ENCODE data around the gene GRID1. TPM values are rescaled to one million over a fixed set of nuclear protein-coding genes. Genes with fewer than 3 reads are reported as not detected.

GRID1 gene
- total and polyA plus RNA-seq, 10 of the 15 experiments (the other 5 are each of a cell fraction or from before 2014, with no cell fraction given), result 0.04 to 0.62 (median 0.08) TPM; not detected in 5

DNA sequence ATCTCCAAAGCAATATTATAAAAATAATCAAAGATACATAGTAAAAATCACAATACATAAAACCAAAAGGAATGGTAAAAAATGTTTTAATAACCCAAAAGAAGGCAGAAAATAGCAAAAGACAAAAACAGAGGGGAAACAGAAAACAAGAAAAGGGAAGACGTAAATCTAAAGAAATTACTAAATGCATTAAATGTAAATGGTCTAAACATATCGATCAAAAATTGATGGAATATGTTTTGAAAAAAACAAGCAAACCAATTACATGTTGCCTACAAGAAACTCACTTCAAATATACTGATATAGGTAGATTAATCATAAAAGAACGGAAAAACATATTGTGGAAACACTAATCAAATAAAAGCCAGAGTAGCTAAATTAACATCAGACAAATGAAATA, 369.1 kb downstream of the GRID1 start:
- intact Hi-C loops (cut with micrococcal nuclease; ENCODE audit: unreplicated experiment), result no loop called here
- Histone ChIP-seq H3K4me2 (ENCODE audit: control insufficient read depth, insufficient read depth) (no peak overlapping the region), H3K4me1 (ENCODE audit: control insufficient read depth, insufficient read depth, low read length) (no peaks in the 10 kb centered on the region), H3K9ac (ENCODE audit: control insufficient read depth, insufficient read depth, low read length) (no peak overlapping the region), H3K27me3 (replicated peaks in 1 of 2; ENCODE audit: control insufficient read depth in 2 of 2, insufficient read depth in 2 of 2, low read length in 1 of 2) (peaks cover 0 to 8% of the 10 kb centered on the region in 2 experiments; a peak in 2 of 4 replicates), H4K20me1 (ENCODE audit: control insufficient read depth, insufficient read depth) (no peaks in the 10 kb centered on the region), H3K4me3 (no peak overlapping the region), H3K36me3 (ENCODE audit: control insufficient read depth in 2 of 2, insufficient read depth in 2 of 2, low read length in 1 of 2) (no peaks in the 10 kb centered on the region), H3K9me3 (replicated peaks; ENCODE audit: control insufficient read depth, insufficient read depth, low read length) (no peaks in the 10 kb centered on the region), H3K79me2 (ENCODE audit: control insufficient read depth, insufficient read depth, low read length) (no peaks in the 10 kb centered on the region), H3K27ac (ENCODE audit: control insufficient read depth, insufficient read depth) (no peak overlapping the region), H2AFZ (ENCODE audit: control insufficient read depth, low read depth, low read length) (no peak overlapping the region)
- no peak for FAIRE-seq
- CTCF ChIA-PET, result interaction anchor here (1.0 to 1.2 kb wide), 2 partner anchors 14 to 21 kb away, joined by 3 to 6 read pairs; no protein-coding TSS in a partner anchor
- no peak for ATAC-seq
- WGBS (ENCODE audit: insufficient coverage, insufficient replicate concordance, low lambda C conversion rate, missing lambda C conversion rate), result 85% methylated on average over 3 of the region's 3 CpGs
- SMC1A ChIA-PET (ENCODE audit: uncharacterized antibody, unreplicated experiment), result no interaction called here
- in situ Hi-C loops (cut with MboI), result no loop called here
- no TSS peak for BruUV-seq (replicated peaks)
- DNase-seq (ENCODE audit: low read depth, low spot score), result no peak
- RAD21 ChIA-PET (ENCODE audit: unreplicated experiment), result no interaction called here
- TF ChIP-seq EGR1 (IDR thresholded peaks at IDR 0.05; ENCODE audit: borderline replicate concordance in 1 of 2, low read depth in 2 of 2, low read length in 2 of 2) (no peak), IRF4 (IDR thresholded peaks at IDR 0.05; ENCODE audit: low read depth, low read length) (no peak), SMAD1 (IDR thresholded peaks at IDR 0.05; ENCODE audit: low read depth, partially characterized antibody) (no peak), RCOR1 (conservative IDR thresholded peaks at IDR 0.05; ENCODE audit: low read depth, low read length) (no peak), ZNF207 (IDR thresholded peaks at IDR 0.05; ENCODE audit: borderline replicate concordance) (no peak), SMAD5 (IDR thresholded peaks at IDR 0.05; ENCODE audit: low read depth) (no peak), RBBP5 (conservative IDR thresholded peaks at IDR 0.05) (no peak), ATF7 (IDR thresholded peaks at IDR 0.05; ENCODE audit: low read depth) (no peak), MEF2A (IDR thresholded peaks at IDR 0.05; ENCODE audit: insufficient read depth, low read depth, low read length) (no peak), CHD1 (IDR thresholded peaks at IDR 0.05; ENCODE audit: low read depth, low read length) (no peak), TCF12 (IDR thresholded peaks at IDR 0.05; ENCODE audit: low read depth, low read length) (no peak), ZBTB33 (IDR thresholded peaks at IDR 0.05) (no peak), BCL11A (IDR thresholded peaks at IDR 0.05; ENCODE audit: low read depth, low read length) (no peak), KDM1A (IDR thresholded peaks at IDR 0.05; ENCODE audit: borderline replicate concordance) (no peak), LARP7 (IDR thresholded peaks at IDR 0.05) (no peak)
- TF ChIP-seq, protein P1, sequence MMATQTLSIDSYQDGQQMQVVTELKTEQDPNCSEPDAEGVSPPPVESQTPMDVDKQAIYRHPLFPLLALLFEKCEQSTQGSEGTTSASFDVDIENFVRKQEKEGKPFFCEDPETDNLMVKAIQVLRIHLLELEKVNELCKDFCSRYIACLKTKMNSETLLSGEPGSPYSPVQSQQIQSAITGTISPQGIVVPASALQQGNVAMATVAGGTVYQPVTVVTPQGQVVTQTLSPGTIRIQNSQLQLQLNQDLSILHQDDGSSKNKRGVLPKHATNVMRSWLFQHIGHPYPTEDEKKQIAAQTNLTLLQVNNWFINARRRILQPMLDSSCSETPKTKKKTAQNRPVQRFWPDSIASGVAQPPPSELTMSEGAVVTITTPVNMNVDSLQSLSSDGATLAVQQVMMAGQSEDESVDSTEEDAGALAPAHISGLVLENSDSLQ (IDR thresholded peaks at IDR 0.05), result no peak
- TF ChIP-seq, protein P2, sequence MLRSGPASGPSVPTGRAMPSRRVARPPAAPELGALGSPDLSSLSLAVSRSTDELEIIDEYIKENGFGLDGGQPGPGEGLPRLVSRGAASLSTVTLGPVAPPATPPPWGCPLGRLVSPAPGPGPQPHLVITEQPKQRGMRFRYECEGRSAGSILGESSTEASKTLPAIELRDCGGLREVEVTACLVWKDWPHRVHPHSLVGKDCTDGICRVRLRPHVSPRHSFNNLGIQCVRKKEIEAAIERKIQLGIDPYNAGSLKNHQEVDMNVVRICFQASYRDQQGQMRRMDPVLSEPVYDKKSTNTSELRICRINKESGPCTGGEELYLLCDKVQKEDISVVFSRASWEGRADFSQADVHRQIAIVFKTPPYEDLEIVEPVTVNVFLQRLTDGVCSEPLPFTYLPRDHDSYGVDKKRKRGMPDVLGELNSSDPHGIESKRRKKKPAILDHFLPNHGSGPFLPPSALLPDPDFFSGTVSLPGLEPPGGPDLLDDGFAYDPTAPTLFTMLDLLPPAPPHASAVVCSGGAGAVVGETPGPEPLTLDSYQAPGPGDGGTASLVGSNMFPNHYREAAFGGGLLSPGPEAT (IDR thresholded peaks at IDR 0.05; ENCODE audit: low read depth), result no peak
- TF ChIP-seq, protein P3, sequence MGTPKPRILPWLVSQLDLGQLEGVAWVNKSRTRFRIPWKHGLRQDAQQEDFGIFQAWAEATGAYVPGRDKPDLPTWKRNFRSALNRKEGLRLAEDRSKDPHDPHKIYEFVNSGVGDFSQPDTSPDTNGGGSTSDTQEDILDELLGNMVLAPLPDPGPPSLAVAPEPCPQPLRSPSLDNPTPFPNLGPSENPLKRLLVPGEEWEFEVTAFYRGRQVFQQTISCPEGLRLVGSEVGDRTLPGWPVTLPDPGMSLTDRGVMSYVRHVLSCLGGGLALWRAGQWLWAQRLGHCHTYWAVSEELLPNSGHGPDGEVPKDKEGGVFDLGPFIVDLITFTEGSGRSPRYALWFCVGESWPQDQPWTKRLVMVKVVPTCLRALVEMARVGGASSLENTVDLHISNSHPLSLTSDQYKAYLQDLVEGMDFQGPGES (IDR thresholded peaks at IDR 0.05), result no peak
- POLR2A ChIA-PET, result no interaction called here
